T-helper 2 cell treated with Interferon-gamma antibody and Interleukin-4, amounts not matched to agents 100 ng/mL and 5 ng/mL, for 36 hours (primary cell): ENCODE data around the gene COPS6. TPM values are rescaled to one million over a fixed set of nuclear protein-coding genes. Genes with fewer than 3 reads are reported as not detected.

Source experiments
- intact Hi-C: fragments of 100-400 bp; cut with micrococcal nuclease; formaldehyde crosslinking; loops from one replicate; pipeline ENCODE4 v1.15.1; 2023
- total RNA-seq: library from RNA; stranded (reverse); gene quantifications from 2 replicates; pipeline ENCODE4 v1.2.3, GENCODE V29; 2022

COPS6 gene
- total RNA-seq, 1 donor from 2014 or later = 101 TPM

DNA sequence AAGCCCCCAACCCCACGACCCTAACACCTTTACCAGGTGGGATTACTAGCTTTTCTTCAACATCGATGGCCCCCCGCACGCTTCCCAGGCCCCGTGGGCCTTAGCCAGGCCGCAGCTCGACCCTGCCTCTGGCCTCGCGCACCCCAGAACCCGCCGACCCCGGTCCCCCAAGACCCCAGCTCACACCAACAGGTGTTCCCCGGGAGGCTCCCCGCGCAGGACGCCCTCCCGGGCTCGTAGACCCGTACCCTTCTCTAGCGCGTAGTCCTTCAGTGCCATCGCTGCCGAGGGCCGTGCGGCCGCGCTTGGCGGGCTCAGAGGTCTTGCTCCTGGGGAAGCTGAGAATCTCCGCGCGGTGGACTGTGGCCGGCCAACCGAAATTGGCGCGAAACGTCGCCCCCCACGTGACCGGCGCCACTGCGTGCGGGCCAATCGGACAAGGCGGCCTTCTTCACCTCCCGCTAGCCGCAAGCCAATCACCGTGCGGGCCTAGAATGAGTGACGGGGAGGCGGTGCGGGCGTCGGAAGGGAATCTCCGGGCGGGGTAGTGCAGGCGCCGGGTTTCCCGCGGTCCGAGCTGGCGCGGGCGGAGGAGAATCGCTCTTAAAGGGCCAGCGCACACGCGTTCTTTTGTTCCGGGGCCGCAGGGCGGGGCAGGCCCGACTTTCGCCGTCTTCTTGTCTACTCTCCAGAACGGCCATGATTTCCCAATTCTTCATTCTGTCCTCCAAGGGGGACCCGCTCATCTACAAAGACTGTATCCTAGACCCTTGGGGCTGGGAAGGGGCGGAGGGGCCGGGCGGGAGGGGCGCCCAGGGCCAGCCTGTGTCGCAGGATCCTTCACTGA lies 12.5 kb downstream of the COPS6 start, which contains the start of the genes AP4M1 and MCM7:
AP4M1 (plus strand) TSS at position 628 of the 847 bp plus-strand sequence; CDS start at position 700, 72 bp downstream.
MCM7 (minus strand) TSS at position 382 of the 847 bp plus-strand sequence; CDS start at position 279, 103 bp downstream.
- intact Hi-C loops = loop anchor here (1.0 to 2.0 kb wide), 3 partner anchors 18 to 48 kb away; partner anchors contain the start of genes CNPY4, LAMTOR4 and TAF6

DNA sequence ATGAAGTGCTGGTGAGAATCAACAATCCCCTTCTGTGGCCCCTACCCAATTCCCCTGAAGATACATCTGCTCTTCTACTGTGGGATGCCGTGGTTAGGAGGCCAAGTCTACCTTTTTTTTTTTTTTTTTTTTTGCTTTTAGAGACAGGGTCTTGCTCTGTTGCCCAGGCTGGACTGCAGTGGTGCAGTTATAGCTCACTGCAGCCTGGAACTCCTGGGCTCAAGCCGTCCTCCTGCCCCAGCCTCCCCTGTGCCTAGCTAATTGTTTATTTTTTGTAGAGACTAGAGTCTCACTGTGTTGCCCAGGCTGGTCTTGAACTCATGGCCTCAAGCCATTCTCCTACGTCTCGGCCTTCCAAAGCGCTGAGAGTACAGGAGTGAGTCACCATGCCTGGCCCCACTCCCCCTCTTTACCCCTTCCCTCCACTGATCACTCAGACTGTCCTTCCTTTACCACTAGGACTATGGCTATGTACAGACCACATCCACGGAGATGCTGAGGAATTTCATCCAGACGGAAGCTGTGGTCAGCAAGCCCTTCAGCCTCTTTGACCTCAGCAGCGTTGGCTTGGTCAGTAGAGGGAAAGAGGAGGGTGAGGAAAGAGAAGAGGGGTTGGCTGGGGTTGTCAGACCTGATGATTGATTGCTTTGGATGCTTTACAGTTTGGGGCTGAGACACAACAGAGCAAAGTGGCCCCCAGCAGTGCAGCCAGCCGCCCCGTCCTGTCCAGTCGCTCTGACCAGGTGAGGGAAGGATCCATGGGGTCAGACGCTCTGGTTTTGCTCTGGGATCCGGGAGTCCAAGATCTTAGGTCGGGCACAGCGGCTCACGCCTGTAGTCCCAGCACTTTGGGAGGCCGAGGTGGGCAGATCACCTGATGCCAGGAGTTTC lies 14.4 kb downstream of the COPS6 start:
- intact Hi-C loops = no loop called here

DNA sequence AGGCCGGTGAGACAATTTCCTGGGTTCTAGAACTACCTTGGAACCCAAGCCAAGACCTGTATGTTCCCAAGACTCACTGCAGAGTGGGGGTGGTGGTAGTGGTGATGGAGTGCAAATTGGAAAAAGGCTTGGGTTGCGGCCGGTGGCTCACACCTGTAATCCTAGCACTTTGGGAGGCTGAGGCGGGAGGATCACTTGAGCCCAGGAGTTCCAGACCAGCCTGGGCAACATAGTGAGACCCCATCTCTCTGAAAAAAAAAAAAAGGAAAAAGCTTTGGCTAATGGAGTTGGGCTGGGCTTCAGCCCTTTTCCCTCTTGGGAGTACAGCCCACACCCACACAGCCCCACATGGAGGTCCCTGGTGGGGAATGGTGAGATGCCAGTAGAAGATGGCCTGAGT lies 16.8 kb downstream of the COPS6 start:
- intact Hi-C loops = no loop called here

DNA sequence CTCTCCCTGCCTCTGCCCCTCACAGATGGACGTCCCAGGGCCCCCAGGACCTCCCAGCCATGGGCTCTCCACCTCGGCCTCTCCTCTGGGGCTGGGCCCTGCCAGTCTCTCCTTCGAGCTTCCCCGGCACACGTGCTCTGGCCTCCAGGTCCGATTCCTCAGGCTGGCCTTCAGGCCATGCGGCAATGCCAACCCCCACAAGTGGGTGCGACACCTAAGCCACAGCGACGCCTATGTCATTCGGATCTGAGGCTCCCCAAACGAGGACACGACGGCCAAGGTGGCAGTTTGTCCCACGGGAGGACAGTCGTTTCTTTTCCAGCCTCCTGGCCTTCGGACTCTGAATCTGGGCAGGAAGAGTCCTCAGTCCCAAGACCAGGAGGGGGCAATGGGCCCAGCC lies 17.9 kb downstream of the COPS6 start:
- intact Hi-C loops = no loop called here

DNA sequence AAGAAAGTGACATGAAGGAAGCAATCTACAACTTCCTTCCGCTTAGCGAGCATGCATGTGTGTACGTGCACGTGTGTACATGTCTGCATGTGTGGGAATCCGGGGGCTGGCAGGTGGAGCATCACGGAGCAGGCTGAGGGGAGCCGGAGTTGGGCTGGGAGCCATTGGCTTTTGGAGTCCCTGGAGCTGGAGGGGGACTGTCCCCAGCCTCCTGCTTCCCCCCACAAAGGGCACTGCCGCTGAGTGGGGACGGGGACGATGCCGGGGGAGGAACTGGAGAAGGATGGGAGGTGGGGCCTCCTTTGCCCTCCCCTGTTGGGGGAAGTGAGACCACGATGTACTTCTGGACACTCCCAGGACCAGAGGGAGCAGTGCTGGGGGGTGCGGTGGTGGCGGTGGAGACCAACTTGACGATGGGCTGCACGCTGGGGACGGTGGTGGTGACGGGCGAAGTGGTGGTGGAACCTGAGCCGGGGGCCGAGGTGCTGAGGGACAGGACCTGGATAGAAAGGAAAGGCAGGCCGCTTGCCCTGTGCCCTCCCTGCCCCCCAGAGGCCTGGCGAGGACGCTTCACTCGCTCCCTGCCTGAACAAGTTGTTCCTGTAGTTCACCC lies 18.5 kb downstream of the COPS6 start:
- intact Hi-C loops = no loop called here

DNA sequence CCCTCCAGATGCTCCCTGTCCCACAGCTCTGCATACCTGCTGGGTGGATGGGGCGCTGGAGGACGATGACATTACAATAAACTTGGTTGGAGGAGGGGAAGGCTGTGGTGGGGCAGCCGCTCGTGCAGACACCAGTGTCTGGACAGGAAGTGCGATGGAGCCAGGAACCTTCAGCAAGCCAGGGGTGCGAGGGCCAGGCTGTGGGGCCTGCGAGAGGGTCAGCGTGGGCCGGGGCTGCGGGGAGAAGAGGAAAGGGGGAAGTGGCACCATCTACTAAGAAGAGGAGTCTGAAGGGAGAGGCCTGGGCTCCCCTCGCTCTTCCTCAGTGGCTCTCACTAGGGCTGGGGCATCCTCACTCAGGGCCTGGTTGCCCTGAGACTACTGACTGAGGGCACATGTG lies 19.1 kb downstream of the COPS6 start:
- intact Hi-C loops = no loop called here

DNA sequence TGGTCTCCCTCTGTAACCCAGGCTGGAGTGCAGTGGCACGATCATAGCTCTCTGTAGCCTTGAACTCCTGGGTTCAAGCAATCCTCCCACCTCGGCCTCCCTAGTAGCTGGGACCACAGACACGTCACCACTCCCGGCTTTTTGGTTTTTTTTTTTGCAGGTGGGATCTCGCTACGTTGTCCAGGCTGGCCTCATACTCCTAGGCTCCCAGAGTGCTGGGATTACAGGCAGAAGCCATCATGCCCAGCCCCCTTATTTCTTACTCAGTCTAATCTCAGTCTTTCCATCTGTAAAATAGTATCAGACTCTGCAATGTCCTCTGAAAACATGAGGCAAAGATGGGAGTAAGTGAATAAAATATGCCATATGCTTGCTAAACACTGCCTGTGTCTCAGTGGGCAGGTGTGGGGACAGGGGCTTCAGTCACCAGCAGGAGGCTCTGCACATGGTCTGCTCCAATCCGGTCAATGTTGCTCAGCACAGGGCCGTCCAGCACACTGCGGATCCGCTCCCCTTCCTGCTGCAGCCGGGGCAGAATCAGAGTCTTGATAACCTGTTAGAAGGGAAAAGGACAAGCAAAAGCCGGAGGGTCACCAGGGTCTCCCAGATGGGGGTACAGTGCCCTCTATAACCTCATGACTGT lies 20.9 kb downstream of the COPS6 start:
- intact Hi-C loops = no loop called here

DNA sequence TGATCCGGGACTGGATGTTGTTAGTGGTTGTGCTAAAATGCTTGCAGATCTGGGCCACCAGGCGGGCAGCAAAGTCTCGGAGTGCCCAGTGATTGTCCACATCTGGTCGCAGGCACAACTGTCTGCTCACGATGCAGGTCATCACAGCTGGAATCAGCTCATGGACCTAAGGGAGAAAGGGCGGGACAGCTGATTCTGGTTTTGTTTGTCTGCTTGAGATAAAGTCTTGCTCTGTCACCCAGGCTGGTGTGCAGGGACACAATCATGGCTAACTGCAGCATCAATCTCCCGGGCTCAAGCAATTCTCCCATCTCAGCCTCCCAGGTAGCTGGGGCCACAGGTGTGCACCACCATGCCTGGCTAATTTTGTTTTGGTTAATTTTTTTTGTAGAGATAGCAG lies 22.4 kb downstream of the COPS6 start:
- intact Hi-C loops = no loop called here

DNA sequence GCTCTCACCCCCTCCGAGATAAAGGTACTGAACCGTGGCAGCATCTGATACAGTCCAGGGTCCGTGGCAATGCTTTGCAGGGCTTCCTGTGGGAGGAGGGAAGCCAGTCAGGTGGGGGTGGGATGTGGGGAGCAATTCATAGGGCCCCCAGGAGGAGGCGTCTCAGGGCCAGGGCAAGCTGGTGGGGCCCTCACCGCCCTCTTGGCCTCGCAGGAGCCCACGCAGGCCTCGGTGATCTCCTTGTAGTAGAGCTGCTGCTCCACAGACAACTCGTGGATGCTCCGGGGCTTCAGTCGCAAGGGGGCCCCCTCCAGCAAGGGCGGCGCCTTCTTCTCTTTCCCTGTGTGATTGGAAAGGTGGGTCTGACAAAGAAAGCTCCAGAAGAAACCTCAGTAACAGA lies 23.1 kb downstream of the COPS6 start:
- intact Hi-C loops = no loop called here

DNA sequence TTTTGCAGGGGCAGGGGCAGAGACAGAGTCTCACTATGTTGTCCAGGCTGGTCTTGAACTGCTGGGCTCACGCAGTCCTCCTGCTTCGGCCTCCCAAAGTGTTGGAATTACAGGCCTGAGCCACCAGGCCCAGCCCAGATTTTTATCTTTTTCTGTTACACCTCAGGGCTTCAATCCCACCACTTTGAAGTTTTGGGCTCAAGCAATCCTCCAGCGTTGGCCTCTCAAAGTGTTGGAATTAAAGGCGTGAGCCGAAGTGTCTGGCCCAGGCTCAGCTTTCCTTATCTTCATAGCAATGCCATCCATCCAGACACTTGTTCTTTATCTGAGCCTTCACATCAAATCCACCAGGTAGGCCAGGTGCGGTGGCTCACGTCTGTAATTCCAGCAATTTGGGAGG lies 26.3 kb downstream of the COPS6 start:
- intact Hi-C loops = no loop called here

DNA sequence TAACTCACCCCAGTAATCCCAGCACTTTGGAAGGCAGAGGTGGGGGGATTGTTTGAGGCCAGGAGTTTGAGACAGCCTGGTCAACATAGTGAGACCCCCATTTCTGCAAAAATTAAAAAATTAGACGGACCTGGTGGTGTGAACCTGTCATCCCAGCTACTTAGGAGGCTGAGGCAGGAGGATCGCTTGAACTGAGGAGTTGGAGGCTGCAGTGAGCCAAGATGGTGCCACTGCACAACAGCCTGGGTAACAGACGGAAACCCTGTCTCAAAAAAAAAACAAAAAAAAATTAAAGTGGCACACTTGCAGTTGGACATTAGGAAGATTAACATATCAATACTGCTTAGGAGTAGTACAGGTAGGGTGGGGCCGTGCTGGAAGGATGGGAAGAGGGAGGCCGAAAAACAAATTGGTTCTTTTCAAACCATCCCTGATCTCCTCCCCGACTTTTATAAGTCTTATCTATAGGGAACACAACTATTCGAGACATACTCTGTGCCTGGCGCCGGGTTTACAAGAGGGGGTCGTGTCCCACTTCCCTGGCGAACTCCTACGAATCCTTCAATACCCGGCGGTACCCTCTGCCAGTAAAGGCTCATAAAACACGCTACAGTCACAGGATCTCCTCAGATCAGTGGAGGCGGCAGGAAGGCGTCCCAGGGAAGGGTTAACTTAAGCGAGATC lies 29.8 kb downstream of the COPS6 start:
- intact Hi-C loops = loop anchor here (1.0 kb wide), 2 partner anchors 9 to 17 kb away; partner anchors contain the start of genes AP4M1 and MCM7

DNA sequence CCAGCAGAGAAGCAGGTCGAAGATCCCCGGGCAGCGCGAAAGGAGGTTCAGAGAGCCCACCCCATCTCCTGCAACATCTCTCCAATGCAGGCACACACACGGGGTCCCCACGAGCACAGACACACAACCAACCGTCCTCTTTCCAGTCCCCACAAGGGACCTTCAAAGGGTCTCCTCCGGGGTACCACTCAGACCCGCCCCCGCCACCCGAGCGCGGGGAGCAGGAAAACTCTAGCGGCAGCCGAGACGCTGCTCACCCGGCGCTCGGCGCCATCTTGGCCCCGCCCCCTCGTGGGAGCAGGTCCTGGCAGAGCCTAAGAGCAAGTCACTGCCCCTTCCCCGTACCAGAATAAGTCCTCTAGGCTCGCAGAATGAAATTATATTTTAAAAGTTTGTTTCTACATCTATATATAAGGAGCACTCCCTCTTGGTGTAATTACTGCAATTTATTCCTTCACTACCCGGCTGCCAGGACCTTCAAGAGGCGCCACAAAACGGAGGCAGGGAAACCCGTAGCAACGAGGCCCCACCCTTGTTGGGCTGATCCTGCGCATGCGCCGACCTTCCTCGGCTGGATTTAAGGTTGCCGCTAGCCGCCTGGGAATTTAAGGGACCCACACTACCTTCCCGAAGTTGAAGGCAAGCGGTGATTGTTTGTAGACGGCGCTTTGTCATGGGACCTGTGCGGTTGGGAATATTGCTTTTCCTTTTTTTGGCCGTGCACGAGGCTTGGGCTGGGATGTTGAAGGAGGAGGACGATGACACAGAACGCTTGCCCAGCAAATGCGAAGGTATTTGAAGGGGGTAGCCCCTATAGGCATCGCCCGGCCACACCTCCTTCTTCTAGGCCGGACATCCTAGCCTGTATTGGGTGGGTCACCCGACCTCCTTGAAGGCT lies 30.6 kb downstream of the COPS6 start, which contains the start of the genes CNPY4 and TAF6:
CNPY4 (plus strand) TSS at position 563 of the 898 bp plus-strand sequence; CDS start at position 674, 111 bp downstream.
TAF6 (minus strand) TSS at position 287 of the 898 bp plus-strand sequence. CDS start 5,149 bp downstream, outside the sequence.
- intact Hi-C loops = loop anchor here (1.0 kb wide), 2 partner anchors 8 to 18 kb away; partner anchors contain the start of genes AP4M1 and MCM7

DNA sequence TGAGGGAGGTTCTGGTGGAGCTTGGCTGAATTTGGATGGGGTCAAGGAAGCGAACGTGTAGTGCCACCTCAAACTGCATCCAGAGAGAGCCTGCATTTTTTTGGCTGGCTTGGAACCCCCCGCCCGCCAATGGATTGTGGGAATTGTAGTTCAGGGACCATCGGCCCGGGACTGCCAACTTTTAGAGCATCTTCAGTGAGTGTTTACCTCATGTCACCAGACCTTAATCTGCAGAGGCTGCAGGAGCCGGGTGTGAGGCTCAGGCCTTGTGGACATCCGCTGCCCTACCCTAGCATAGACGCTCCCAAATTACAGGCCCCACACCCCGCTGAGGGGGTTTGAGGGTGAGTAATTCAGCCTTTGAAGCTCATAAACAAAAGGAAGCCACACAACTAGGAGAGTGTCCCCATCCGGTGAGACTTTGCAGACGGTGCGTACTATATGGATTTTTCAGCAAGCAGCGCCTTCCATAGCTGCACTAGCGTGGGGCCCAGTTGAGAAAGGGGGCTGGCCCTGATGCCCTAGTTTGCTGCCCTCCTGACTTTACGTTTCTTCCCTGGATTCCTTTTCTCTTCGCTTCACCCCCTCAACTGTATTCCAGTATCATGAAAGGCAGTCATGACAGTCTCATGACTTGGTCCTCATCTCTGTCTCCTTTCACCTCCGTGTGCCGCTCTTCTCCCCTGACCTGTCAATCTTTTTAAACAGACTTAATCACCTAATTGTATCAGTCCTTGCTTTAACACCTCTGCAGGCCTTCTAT lies 31.4 kb downstream of the COPS6 start:
- intact Hi-C loops = loop anchor here (1.0 kb wide), 2 partner anchors 7 to 19 kb away; partner anchors contain the start of genes AP4M1 and MCM7

DNA sequence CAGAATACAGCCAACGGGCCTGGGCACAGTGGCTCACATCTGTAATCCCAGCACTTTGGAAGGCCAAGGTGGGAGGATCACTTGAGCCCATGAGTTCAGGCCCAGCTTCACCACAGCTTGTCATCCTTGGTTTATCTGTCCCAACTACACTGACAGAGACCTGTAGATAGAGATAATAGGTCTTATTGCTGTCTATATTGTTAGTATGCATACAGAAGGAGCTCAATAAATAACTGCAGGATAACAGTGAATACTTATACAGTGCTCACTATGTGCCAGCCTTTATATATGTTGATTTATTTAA lies 31.9 kb downstream of the COPS6 start:
- intact Hi-C loops = no loop called here

DNA sequence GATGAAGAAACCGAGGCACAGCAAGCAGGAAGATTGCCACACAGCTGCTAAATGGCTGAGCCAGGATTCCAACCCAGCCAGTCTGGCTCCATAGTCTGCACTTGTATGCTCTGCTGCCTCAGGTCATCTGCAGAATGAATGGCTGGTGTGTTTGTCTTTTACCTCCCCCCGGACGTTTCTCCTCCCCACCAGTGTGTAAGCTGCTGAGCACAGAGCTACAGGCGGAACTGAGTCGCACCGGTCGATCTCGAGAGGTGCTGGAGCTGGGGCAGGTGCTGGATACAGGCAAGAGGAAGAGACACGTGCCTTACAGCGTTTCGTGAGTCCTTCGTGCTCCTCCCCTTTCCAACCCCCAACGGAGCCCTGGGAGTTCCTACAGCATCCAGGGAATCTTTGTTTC lies 33.3 kb downstream of the COPS6 start:
- intact Hi-C loops = no loop called here

DNA sequence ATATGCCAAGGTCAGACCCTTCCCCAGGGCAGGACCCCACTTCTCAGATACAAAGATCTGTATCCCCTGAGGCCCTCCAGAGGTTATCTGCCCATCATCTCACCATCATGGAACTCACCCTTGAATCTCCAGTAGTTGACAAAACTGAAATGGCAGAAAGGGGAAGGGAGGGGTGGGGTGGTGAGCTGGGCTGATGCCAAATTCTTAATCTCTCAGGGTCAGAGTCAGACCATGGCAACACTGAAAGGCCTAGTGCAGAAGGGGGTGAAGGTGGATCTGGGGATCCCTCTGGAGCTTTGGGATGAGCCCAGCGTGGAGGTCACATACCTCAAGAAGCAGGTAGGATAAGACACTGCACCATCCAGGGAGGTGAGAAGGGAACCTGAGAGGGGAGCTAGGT lies 33.8 kb downstream of the COPS6 start:
- intact Hi-C loops = no loop called here

DNA sequence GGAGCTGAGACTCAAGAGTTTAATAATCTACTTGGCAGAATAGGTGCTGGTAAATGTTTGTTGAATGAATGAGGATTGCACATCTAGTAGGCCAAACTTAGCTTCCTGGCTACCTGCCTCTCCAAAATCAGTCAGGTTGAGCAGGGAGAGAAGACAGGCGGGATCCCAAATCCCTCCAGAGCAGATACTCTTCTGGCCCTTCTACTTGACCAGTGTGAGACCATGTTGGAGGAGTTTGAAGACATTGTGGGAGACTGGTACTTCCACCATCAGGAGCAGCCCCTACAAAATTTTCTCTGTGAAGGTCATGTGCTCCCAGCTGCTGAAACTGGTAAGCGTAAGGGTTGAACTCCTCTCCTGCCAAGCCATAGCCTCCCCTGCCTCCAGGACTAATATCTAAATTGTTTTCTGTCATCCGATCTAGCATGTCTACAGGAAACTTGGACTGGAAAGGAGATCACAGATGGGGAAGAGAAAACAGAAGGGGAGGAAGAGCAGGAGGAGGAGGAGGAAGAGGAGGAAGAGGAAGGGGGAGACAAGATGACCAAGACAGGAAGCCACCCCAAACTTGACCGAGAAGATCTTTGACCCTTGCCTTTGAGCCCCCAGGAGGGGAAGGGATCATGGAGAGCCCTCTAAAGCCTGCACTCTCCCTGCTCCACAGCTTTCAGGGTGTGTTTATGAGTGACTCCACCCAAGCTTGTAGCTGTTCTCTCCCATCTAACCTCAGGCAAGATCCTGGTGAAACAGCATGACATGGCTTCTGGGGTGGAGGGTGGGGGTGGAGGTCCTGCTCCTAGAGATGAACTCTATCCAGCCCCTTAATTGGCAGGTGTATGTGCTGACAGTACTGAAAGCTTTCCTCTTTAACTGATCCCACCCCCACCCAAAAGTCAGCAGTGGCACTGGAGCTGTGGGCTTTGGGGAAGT lies 35.8 kb downstream of the COPS6 start:
- intact Hi-C loops = loop anchor here (5.0 kb wide), 1 partner anchor 42 kb away; the partner anchor contains the start of gene ZNF3
